Spinal cord (tissue), 10 donors: Measurements from ENCODE around the gene DYNC1I1. TPM values are rescaled to one million over a fixed set of nuclear protein-coding genes. Genes with fewer than 3 reads are reported as not detected.

ENCODE experiments used
- DNase-seq, 6 donors: peaks; one replicate each; pipeline versions ENCODE4 v3.0.0 to v3.0.0-alpha.2; 2013 to 2015; ENCODE audit warnings: low spot score in 6 of 6, low read depth in 4 of 6
- H3K27ac ChIP-seq: one replicate; pipeline ENCODE4 v1.5.1; 2013; ENCODE audit warnings: low read depth, low read length, control low read depth
- H3K27me3 ChIP-seq: one replicate; pipeline ENCODE4 v1.6.1; 2013; ENCODE audit warnings: low read length; ENCODE audit not compliant: control insufficient read depth, insufficient read depth
- H3K36me3 ChIP-seq: one replicate; pipeline ENCODE4 v1.6.1; 2013; ENCODE audit warnings: low read length; ENCODE audit not compliant: control insufficient read depth, insufficient read depth
- H3K4me1 ChIP-seq: one replicate; pipeline ENCODE4 v1.6.1; 2013; ENCODE audit warnings: low read length; ENCODE audit not compliant: control insufficient read depth, insufficient read depth
- H3K4me3 ChIP-seq: one replicate; pipeline ENCODE4 v1.5.1; 2013; ENCODE audit warnings: low read depth, low read length, control low read depth
- H3K9me3 ChIP-seq: one replicate; pipeline ENCODE4 v1.6.1; 2013; ENCODE audit warnings: low read length; ENCODE audit not compliant: control insufficient read depth, insufficient read depth
- WGBS: methylation state at CpG from one replicate; pipeline ENCODE4 v1.1.5; 2013; ENCODE audit warnings: missing lambda C conversion rate; ENCODE audit not compliant: insufficient coverage; 5-methylcytosine and 5-hydroxymethylcytosine counted together
- polyA plus RNA-seq, 2 donors: library from polyadenylated mRNA; unstranded; fragments of 120-200 nt; gene quantifications; one replicate each; pipeline ENCODE4 v1.2.1, GENCODE V29; 2013; ENCODE audit not compliant: insufficient read length in 2 of 2
- total RNA-seq, 2 donors: library from RNA; depleted of rRNA in 1 of 2; stranded (reverse); fragments of 120-200 nt in 1 of 2; fragments of >200 nt in 1 of 2; gene quantifications; one replicate each; pipeline versions ENCODE4 v1.2.3 to v1.2.4, GENCODE V29; 2013 to 2014
- donor health status: healthy.

DYNC1I1 gene
- total and polyA plus RNA-seq, 4 donors, result 34.6 to 66.8 (median 44.2) TPM

GRCh38 chr7:96013836-96014235 lies 241.5 kb downstream of the DYNC1I1 start:
- Histone ChIP-seq H3K27ac (no peak overlapping the region), H3K9me3 (no peaks in the 10 kb centered on the region), H3K36me3 (no peaks in the 10 kb centered on the region), H3K27me3 (no peaks in the 10 kb centered on the region), H3K4me1 (no peaks in the 10 kb centered on the region), H3K4me3 (no peak overlapping the region)
- WGBS, result no CpG with 5 or more reads among the region's 2 CpGs
- no peak for DNase-seq

- DNase-seq, result no peak
- H3K27me3 ChIP-seq, result no peaks in the 10 kb centered on the region
- no peak overlapping the region for H3K4me3 ChIP-seq
- no peak overlapping the region for H3K27ac ChIP-seq
- H3K36me3 ChIP-seq, result no peaks in the 10 kb centered on the region
- no CpG with 5 or more reads among the region's 1 CpG for WGBS
- no peaks in the 10 kb centered on the region for H3K9me3 ChIP-seq
- no peaks in the 10 kb centered on the region for H3K4me1 ChIP-seq
Observed at GRCh38 chr7:96014617-96015016, 242.3 kb downstream of the DYNC1I1 start.

GRCh38 chr7:96016056-96016586 lies 243.8 kb downstream of the DYNC1I1 start:
- Histone ChIP-seq H3K9me3 (no peaks in the 10 kb centered on the region), H3K36me3 (no peaks in the 10 kb centered on the region), H3K27me3 (no peaks in the 10 kb centered on the region), H3K4me1 (no peaks in the 10 kb centered on the region), H3K4me3 (no peak overlapping the region), H3K27ac (no peak overlapping the region)
- WGBS, result no CpG with 5 or more reads among the region's 3 CpGs
- DNase-seq, result no peak

- no peaks in the 10 kb centered on the region for H3K9me3 ChIP-seq
- H3K4me1 ChIP-seq, result no peaks in the 10 kb centered on the region
- WGBS, result 88% methylated on average over 2 of the region's 2 CpGs
- no peak overlapping the region for H3K4me3 ChIP-seq
- H3K36me3 ChIP-seq, result no peaks in the 10 kb centered on the region
- DNase-seq, result no peak
- no peak overlapping the region for H3K27ac ChIP-seq
- H3K27me3 ChIP-seq, result no peaks in the 10 kb centered on the region
Observed at GRCh38 chr7:96016735-96017134, 244.4 kb downstream of the DYNC1I1 start.

DNA sequence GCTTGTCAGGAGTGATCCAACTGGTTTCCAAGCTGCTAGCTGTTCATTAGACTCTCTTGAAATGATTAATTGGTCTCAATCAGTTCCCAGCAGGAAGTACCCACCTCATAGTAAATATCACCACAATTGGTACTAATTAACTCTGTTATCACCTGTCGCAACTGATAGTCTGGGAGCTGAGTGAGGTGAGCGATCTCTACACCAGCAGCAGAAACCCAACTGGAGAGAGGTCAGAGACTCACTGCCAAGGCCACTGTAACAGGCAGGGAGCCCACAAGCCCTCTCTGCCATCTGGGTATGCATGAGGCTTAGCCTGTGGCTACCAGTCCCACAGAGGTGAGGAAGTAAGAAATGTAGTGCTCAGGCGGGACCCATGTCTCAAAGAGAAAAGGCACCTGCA lies 245.5 kb downstream of the DYNC1I1 start:
- Histone ChIP-seq H3K4me3 (no peak overlapping the region), H3K9me3 (no peaks in the 10 kb centered on the region), H3K4me1 (no peaks in the 10 kb centered on the region), H3K36me3 (no peaks in the 10 kb centered on the region), H3K27me3 (no peaks in the 10 kb centered on the region), H3K27ac (no peak overlapping the region)
- no peak for DNase-seq
- 94% methylated on average over 2 of the region's 3 CpGs for WGBS

- Histone ChIP-seq H3K4me1 (no peaks in the 10 kb centered on the region), H3K27me3 (no peaks in the 10 kb centered on the region), H3K36me3 (no peaks in the 10 kb centered on the region), H3K9me3 (no peaks in the 10 kb centered on the region), H3K27ac (no peak overlapping the region), H3K4me3 (no peak overlapping the region)
- no CpG with 5 or more reads among the region's 4 CpGs for WGBS
- DNase-seq, result no peak
Observed at GRCh38 chr7:96021568-96021967, 249.2 kb downstream of the DYNC1I1 start.

DNA sequence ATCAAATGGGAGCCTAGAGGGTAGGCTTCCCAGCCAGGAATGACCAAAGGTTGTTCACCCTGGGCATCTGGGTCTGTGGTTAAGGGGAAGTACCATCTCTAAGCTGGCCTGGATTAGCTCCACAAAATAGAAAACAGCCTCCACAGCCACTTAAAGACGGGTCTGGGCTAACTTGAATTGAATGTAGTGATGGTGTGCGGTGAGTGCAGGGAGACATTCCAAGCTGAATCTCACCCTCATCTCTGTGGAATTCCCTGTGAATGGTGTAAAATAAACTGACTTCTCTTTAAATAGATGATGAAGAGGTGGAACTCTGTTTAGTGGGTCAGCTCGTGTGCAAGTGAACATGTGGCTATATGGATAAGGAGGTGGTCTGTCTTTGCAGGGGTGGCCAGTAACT lies 251.0 kb downstream of the DYNC1I1 start:
- H3K4me3 ChIP-seq, result no peak overlapping the region
- no peaks in the 10 kb centered on the region for H3K36me3 ChIP-seq
- no peaks in the 10 kb centered on the region for H3K9me3 ChIP-seq
- H3K27ac ChIP-seq, result no peak overlapping the region
- no peaks in the 10 kb centered on the region for H3K4me1 ChIP-seq
- DNase-seq, result no peak
- 85% methylated on average over 1 of the region's 3 CpGs for WGBS
- H3K27me3 ChIP-seq, result no peaks in the 10 kb centered on the region

GRCh38 chr7:96026010-96026409 lies 253.7 kb downstream of the DYNC1I1 start:
- DNase-seq, result no peak
- no CpG with 5 or more reads among the region's 2 CpGs for WGBS
- Histone ChIP-seq H3K27me3 (no peaks in the 10 kb centered on the region), H3K4me1 (no peaks in the 10 kb centered on the region), H3K27ac (no peak overlapping the region), H3K9me3 (no peaks in the 10 kb centered on the region), H3K36me3 (no peaks in the 10 kb centered on the region), H3K4me3 (no peak overlapping the region)

GRCh38 chr7:96026611-96027010 lies 254.3 kb downstream of the DYNC1I1 start:
- Histone ChIP-seq H3K9me3 (no peaks in the 10 kb centered on the region), H3K4me1 (no peaks in the 10 kb centered on the region), H3K36me3 (no peaks in the 10 kb centered on the region), H3K4me3 (no peak overlapping the region), H3K27me3 (no peaks in the 10 kb centered on the region), H3K27ac (no peak overlapping the region)
- 89% methylated on average over 1 of the region's 1 CpG for WGBS
- DNase-seq, result no peak

- Histone ChIP-seq H3K4me1 (no peaks in the 10 kb centered on the region), H3K36me3 (no peaks in the 10 kb centered on the region), H3K9me3 (no peaks in the 10 kb centered on the region), H3K4me3 (no peak overlapping the region), H3K27me3 (no peaks in the 10 kb centered on the region), H3K27ac (no peak overlapping the region)
- WGBS, result 60% methylated on average over 1 of the region's 1 CpG
- no peak for DNase-seq
Observed at GRCh38 chr7:96028729-96029128, 256.4 kb downstream of the DYNC1I1 start.
